SU-DHL-6 (cell line): ENCODE measurements around the gene BSG.

Experiments
- H2AFZ ChIP-seq: fragments of 200-600 bp; sonication (generic); 2 replicates; pipeline ENCODE4 v1.6.1; 2014; ENCODE audit warnings: low read depth, mild to moderate bottlenecking, moderate library complexity, mixed read lengths, antibody characterized with exemption, low read length; ENCODE audit not compliant: severe bottlenecking
- H3F3A ChIP-seq: fragments of 200-600 bp; shearing (Covaris generic); 2 replicates; pipeline ENCODE4 v1.6.0; 2016; ENCODE audit warnings: antibody characterized with exemption, mild to moderate bottlenecking; ENCODE audit not compliant: insufficient read depth
- H3K27ac ChIP-seq: fragments of 200-600 bp; sonication (generic); 2 replicates; pipeline ENCODE4 v1.5.1; 2016; ENCODE audit warnings: low read depth, mild to moderate bottlenecking, low read length, moderate library complexity, mixed read lengths
- H3K27me3 ChIP-seq: fragments of 200-600 bp; sonication (generic), shearing (Covaris generic); 2 replicates; pipeline ENCODE4 v1.6.0; 2014; ENCODE audit warnings: mild to moderate bottlenecking, low read length
- H3K36me3 ChIP-seq: fragments of 200-600 bp; sonication (generic); 2 replicates; pipeline ENCODE4 v1.6.1; 2014; ENCODE audit warnings: mild to moderate bottlenecking, low read length, mixed read lengths
- H3K4me2 ChIP-seq: fragments of 300-600, 200-600 bp; shearing (Covaris generic), sonication (generic); 2 replicates; pipeline ENCODE4 v1.6.0; 2014; ENCODE audit warnings: low read length, low read depth, mild to moderate bottlenecking; ENCODE audit not compliant: poor library complexity, severe bottlenecking
- H3K4me3 ChIP-seq: fragments of 200-600 bp; sonication (generic); 2 replicates; pipeline ENCODE4 v1.5.1; 2014; ENCODE audit warnings: antibody characterized with exemption, low read length, mild to moderate bottlenecking, mixed read lengths; ENCODE audit not compliant: insufficient read depth, poor library complexity, severe bottlenecking
- H3K79me2 ChIP-seq: fragments of 200-600 bp; sonication (generic); 2 replicates; pipeline ENCODE4 v1.6.1; 2014; ENCODE audit warnings: mild to moderate bottlenecking, low read length, moderate library complexity; ENCODE audit not compliant: insufficient read depth
- H3K9ac ChIP-seq: fragments of 200-600 bp; sonication (generic); 2 replicates; pipeline ENCODE4 v1.7.0; 2014; ENCODE audit warnings: mild to moderate bottlenecking, low read length
- H3K9me2 ChIP-seq: fragments of 200-600 bp; sonication (generic); replicated peaks from 2 replicates; pipeline ENCODE4 v1.6.1; 2014; ENCODE audit warnings: low read length; ENCODE audit not compliant: insufficient read depth
- H3K9me3 ChIP-seq: fragments of 200-600 bp; sonication (generic); 2 replicates; pipeline ENCODE4 v1.6.1; 2014; ENCODE audit warnings: low read length, mixed read lengths; ENCODE audit not compliant: insufficient read depth
- H4K20me1 ChIP-seq: fragments of 200-600 bp; sonication (generic); 2 replicates; pipeline ENCODE4 v1.6.1; 2014; ENCODE audit warnings: low read depth, mild to moderate bottlenecking, antibody characterized with exemption, low read length, moderate library complexity, mixed read lengths
- EZH2phosphoT487 ChIP-seq: fragments of 200-600 bp; sonication (generic), shearing (Covaris generic); conservative IDR thresholded peaks from 2 replicates; pipeline ENCODE4 v1.6.1; 2018; ENCODE audit warnings: mild to moderate bottlenecking, antibody characterized with exemption, low read length, moderate library complexity, mixed read lengths
- TF ChIP-seq, protein P1 (sequence below): fragments of 200-600 bp; sonication (generic); IDR thresholded peaks from one replicate; pipeline ENCODE4 v1.5.1; 2017; ENCODE audit warnings: antibody characterized with exemption, mild to moderate bottlenecking, low read length, moderate library complexity; ENCODE audit not compliant: insufficient read depth, poor library complexity, severe bottlenecking

BSG gene

DNA sequence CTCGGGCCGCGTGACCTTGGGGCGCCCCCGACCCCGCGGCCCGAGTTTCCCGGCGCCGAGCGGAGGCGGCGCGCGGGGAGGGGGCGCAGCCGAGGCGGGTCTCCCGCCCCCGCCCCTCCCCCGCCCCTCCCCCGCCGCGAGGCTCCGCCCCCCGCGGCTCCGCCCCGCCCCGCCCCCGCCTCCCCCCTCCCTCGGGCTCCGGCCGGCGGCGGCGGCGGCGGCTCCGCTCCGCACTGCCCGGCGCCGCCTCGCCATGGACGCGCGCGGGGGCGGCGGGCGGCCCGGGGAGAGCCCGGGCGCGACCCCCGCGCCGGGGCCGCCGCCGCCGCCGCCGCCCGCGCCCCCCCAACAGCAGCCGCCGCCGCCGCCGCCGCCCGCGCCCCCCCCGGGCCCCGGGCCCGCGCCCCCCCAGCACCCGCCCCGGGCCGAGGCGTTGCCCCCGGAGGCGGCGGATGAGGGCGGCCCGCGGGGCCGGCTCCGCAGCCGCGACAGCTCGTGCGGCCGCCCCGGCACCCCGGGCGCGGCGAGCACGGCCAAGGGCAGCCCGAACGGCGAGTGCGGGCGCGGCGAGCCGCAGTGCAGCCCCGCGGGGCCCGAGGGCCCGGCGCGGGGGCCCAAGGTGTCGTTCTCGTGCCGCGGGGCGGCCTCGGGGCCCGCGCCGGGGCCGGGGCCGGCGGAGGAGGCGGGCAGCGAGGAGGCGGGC lies 17.4 kb downstream of the BSG start, which contains the start of gene HCN2:
HCN2 (plus strand) TSS at position 189 of the 703 bp plus-strand sequence; CDS start at position 254, 65 bp downstream.
- no peaks in the 10 kb centered on the region for H3K27me3 ChIP-seq
- H3K4me3 ChIP-seq: no peak within 1 kb of the TSS

DNA sequence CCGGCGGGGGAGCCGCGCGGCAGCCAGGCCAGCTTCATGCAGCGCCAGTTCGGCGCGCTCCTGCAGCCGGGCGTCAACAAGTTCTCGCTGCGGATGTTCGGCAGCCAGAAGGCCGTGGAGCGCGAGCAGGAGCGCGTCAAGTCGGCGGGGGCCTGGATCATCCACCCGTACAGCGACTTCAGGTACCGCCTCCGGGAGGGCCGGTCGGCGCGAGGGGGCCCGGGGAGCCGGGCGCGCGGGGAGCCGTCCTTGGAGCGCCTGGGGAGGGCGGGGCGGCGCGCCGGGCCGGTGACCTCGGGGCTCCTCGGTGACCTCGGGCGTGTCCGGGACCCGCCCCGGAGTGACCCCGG lies 18.0 kb downstream of the BSG start:
- no peaks in the 10 kb centered on the region for H3K9me3 ChIP-seq
- no peaks in the 10 kb centered on the region for H3K9me2 ChIP-seq
- TF ChIP-seq EZH2phosphoT487: no peak
- TF ChIP-seq, protein P1, sequence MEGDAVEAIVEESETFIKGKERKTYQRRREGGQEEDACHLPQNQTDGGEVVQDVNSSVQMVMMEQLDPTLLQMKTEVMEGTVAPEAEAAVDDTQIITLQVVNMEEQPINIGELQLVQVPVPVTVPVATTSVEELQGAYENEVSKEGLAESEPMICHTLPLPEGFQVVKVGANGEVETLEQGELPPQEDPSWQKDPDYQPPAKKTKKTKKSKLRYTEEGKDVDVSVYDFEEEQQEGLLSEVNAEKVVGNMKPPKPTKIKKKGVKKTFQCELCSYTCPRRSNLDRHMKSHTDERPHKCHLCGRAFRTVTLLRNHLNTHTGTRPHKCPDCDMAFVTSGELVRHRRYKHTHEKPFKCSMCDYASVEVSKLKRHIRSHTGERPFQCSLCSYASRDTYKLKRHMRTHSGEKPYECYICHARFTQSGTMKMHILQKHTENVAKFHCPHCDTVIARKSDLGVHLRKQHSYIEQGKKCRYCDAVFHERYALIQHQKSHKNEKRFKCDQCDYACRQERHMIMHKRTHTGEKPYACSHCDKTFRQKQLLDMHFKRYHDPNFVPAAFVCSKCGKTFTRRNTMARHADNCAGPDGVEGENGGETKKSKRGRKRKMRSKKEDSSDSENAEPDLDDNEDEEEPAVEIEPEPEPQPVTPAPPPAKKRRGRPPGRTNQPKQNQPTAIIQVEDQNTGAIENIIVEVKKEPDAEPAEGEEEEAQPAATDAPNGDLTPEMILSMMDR: no peak
- H2AFZ ChIP-seq: no peak overlapping the region
- H3K27me3 ChIP-seq: no peaks in the 10 kb centered on the region
- H3K36me3 ChIP-seq: no peaks in the 10 kb centered on the region
- H3F3A ChIP-seq: no peaks in the 10 kb centered on the region
- H3K4me3 ChIP-seq: no peak overlapping the region
- H3K4me2 ChIP-seq: no peak overlapping the region
- no peaks in the 10 kb centered on the region for H3K79me2 ChIP-seq
- H3K9ac ChIP-seq: no peak overlapping the region
- no peaks in the 10 kb centered on the region for H4K20me1 ChIP-seq
- no peak overlapping the region for H3K27ac ChIP-seq

More for the DNA sequence above, 17.4 kb downstream of the BSG start, which contains the start of gene HCN2:
- no peaks in the 10 kb centered on the region for H3K36me3 ChIP-seq
- H3K4me2 ChIP-seq: no peak within 1 kb of the TSS
- TF ChIP-seq EZH2phosphoT487: no peak
- TF ChIP-seq, protein P1: no peak
- H4K20me1 ChIP-seq: no peaks in the 10 kb centered on the region
- no peak within 1 kb of the TSS for H2AFZ ChIP-seq
- H3K9ac ChIP-seq: no peak within 1 kb of the TSS
- no peaks in the 10 kb centered on the region for H3F3A ChIP-seq
- H3K9me3 ChIP-seq: no peaks in the 10 kb centered on the region
- no peak within 1 kb of the TSS for H3K27ac ChIP-seq
- no peaks in the 10 kb centered on the region for H3K9me2 ChIP-seq
- H3K79me2 ChIP-seq: no peaks in the 10 kb centered on the region

DNA sequence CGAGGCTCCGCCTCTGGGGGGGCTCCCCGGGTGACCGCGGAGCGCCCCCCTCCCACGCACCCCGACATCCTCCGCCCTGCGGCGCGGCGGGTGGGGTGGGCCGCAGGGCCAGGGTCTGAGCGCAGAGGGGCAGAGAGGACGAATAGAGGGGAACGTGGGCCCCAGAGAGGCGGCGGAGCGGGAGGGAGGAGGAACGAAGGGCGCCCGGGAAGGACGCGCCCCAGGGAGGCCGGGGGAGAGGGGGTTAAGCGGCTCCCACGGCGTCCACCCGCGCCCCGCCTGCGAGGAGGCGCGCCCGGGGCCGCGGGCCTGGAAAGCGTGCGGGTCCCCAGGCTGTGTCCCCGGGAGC lies 18.3 kb downstream of the BSG start:
- Histone ChIP-seq H3K27ac (no peak overlapping the region), H3K36me3 (no peaks in the 10 kb centered on the region), H3K27me3 (no peaks in the 10 kb centered on the region), H3K79me2 (no peaks in the 10 kb centered on the region), H3K4me2 (no peak overlapping the region), H3K4me3 (no peak overlapping the region), H4K20me1 (no peaks in the 10 kb centered on the region), H3K9me2 (no peaks in the 10 kb centered on the region), H3K9ac (no peak overlapping the region), H3K9me3 (no peaks in the 10 kb centered on the region), H2AFZ (no peak overlapping the region), H3F3A (no peaks in the 10 kb centered on the region)
- TF ChIP-seq, protein P1: no peak
- no peak for TF ChIP-seq EZH2phosphoT487
